Breast epithelium (tissue), 3 donors: ENCODE data around the gene ABCA13.

Experiments
- CTCF ChIP-seq, 3 donors: fragments of 450-650 bp; IDR thresholded peaks; one replicate each; pipeline ENCODE4 v1.5.1; 2016 to 2017; ENCODE audit warnings: antibody characterized with exemption in 3 of 3, mild to moderate bottlenecking in 3 of 3, moderate library complexity in 3 of 3
- POLR2A ChIP-seq: fragments of 450-650 bp; IDR thresholded peaks from one replicate; pipeline ENCODE4 v1.6.1; 2016; ENCODE audit warnings: antibody characterized with exemption, mild to moderate bottlenecking, moderate library complexity
- POLR2AphosphoS5 ChIP-seq, 3 donors: sonication (generic); formaldehyde crosslinking; IDR thresholded peaks; one replicate each; pipeline ENCODE4 v1.6.1; 2017; ENCODE audit warnings: antibody characterized with exemption in 3 of 3

GRCh38 chr7:48295296-48295971 is 124.2 kb downstream of the ABCA13 start:
- TF ChIP-seq POLR2A (no peak), CTCF (IDR thresholded peaks at IDR 0.05) (no peak), POLR2AphosphoS5 (IDR thresholded peaks at IDR 0.05) (no peak)
